GM19043 (cell line): ENCODE results near the gene RNF4.

Experiments used
- ATAC-seq: cut with Tn5 transposase; IDR thresholded peaks from one replicate; pipeline ENCODE4 v1.9.1; 2021; ENCODE audit warnings: low read depth; ENCODE audit not compliant: unreplicated experiment

RNF4 gene

DNA sequence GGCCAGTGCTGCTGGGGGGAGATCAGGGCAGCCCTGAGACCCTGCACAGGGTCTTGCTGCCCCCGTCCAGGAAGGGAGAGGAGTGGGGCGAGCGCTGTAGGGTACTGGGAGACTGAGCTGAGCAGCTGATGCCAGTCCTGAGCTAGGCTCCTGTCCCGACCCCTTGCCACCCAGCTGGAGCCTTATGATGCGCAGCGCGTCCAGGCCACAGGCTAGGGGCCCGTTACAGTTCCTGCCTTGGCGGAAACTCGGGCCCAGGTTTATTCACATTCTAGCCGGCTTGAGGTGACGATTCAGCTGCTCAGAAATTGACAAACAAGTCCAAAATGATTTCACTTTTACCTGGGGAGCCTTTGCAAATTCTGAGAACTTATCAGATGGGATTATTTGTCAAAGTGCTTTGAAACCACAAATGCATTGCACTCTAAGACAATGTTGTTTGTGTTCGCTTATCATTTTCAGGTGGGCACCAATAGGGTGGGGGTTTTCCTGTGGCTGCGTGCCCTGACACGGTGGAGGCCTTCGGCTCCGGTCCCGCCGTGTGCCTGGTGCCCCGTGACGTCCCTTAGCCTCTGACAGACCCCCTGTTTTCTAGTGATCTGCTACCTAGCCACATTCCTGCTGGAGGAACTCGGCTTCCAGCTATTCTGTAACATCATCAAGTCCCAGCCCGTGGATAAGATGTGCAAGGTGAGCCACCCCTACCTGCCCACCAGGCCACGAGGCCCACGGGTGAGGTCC, 31.3 kb upstream of the RNF4 start:
- no peak for ATAC-seq

DNA sequence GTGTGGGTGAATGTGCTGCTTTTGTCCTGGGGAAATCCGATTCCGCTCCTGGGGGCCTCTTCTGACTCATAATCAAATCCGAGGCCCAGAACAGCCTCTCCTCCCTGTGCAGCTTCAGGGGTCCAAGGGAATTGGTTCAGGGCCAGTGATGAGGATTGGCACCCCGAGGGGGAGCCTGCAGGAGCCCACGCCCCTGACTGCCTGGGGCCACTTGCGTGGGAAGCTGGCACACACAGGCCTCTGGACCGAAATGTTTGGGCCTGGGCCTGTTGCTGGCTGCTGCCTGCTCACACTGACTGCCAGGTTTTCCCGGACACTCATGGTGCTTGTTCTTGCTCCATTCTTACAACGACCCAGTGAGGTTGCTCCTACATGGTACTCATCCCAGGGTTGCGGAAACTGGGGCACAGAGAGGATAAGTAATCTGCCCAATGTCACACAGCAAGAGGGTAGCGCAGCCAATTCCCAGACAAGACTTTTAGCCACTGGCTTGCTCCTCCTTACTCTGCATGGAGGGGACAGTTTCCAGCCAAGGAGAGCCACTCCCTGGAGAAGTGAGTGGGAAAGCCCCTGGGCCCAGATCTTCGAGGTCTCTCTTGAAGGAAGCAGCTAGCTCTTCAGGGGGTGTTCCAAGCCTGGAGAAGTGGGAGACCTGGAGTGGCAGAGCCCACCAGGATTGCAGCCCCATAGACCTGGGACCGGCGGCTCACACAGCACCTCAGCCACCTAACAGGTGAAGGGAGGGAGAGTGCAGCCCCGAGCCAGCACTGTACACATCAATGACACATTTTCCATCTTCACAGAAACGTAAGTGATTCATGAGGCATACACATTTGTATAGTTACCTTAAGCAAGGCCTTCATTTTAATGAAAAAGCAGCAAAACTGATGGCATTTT, 29.8 kb upstream of the RNF4 start:
- no peak for ATAC-seq

DNA sequence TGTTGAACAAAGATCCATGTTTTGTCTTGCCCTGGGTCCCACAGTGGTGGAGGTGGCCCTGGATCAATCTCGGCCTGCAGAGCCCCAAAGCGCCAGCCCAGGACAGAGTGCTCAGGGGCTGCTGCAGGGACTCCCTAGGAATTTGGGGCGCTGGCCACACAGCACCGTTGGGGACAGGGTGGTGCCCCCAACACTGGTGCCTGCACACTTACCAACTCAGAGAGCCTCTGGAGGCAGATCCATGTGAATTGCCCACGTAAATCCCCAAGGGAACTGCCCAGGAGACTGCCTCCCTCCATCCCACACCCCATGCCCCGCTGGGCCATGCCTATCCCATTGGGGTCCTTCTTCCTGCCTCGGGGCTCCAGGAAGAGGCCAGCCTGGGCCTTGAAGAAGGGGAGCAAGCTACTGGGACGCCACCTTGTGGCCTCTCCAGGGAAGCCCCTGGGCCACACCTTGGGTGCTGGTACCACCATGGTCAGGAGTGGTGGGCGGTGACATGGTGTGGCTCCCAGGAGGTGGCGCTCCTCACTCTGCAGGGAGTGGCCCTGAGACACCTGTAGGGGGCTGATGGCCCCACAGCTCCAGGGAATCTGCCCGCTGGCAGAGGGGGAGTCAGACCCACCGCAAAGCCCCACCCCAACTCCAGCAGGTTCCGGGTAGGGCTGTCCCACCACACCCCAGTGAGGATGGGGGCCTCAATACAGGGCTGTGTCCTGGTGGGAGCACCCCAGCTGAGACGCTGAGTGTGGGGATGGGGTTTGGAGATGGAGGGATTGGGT, 27.3 kb upstream of the RNF4 start:
- peak; percentile 84 for ATAC-seq

- ATAC-seq = no peak
These were observed 26.5 kb upstream of the RNF4 start for GRCh38 chr4:2442175-2442993.

DNA sequence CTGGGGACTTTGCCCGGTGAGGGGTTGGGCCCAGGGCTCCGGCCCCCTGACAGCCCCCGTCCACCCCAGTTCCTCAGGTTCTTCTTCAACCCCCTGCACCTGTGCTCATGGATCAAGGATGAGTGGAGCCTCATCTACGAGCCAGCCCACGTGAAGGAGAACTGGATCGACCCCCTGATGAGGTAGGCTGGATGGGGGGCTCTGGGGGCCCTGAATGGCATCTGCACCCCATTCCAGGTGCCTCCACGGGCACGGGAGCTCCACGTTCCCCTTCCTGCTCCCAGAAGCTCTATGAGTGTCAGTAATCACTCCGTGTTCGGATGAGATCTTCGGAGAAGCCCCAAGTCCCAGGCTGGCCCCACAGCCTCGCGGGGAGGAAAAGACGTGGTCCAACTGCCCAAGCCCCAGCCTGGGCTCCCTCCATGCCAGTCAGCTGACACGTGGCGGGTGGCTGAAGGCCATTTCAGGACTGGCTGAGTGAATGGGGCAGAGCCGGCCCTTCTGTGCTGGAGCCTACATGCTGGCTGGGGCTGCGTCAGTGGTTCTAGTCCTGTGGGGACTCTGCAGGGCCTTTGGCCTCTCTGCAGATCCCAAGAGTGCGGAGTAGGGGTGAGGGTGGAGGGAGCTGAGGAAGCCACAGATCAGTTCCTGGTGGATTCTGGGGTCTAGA, 25.7 kb upstream of the RNF4 start:
- ATAC-seq = no peak

GRCh38 chr4:2443956-2444740, 24.8 kb upstream of the RNF4 start:
- no peak for ATAC-seq

GRCh38 chr4:2445130-2445529, 23.8 kb upstream of the RNF4 start:
- no peak for ATAC-seq

DNA sequence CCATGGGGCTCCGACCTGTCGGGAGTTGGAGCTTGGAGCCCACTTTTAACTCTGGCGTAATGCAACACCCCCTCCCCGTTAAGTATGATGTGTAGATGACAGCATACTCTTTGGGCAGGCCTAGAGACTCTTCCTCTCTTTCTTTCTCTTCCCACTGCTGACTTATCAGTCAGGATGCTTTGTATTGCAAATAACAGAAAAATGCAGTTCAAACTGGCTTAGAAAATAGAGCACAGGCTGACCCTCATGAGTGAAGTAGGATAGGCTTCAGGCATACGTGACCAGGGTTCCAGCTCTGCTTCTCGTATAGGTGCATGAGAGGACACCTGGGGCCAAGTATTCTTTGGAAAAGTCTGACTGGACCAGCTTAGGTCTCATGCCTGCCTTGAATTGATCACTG, 23.3 kb upstream of the RNF4 start:
- no peak for ATAC-seq

DNA sequence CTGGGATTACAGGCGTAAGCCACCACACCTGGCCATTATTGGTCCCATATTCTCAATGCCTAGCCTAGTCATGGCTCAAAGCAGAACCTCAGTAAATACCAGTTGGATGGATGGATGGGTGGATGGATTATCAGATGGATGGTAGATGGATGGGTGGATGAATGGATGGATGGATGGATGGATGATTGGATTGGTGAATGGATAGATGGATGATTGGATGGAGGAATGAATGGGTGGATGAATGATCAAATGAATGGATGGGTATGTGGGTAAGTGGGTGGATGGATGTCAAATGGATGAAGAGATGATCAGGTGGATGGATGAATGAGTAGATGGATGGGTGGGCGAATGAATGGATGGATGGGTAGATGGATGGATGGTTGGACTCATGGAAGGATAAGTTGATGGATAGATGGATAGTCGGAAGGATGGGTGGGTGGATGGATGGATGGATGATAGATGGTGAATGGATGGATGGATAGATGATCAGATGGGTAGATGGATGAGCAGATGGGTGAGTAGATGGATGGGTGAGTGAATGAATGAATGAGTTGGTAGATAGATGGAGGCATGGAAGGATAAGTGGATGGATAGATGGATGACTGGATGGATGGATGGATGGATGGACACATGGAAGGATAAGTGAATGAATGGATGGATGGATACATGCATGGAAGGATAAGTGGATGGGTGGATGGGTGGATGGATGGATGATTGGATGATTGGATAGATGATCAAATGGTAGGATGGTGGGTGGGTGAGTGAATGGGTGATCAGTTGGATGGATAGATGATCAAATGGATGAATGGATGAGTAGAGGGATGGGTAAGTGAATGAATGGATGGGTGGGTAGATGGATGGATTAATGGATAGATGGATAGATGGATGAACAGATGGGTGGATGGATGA, 22.0 kb upstream of the RNF4 start:
- no peak for ATAC-seq

DNA sequence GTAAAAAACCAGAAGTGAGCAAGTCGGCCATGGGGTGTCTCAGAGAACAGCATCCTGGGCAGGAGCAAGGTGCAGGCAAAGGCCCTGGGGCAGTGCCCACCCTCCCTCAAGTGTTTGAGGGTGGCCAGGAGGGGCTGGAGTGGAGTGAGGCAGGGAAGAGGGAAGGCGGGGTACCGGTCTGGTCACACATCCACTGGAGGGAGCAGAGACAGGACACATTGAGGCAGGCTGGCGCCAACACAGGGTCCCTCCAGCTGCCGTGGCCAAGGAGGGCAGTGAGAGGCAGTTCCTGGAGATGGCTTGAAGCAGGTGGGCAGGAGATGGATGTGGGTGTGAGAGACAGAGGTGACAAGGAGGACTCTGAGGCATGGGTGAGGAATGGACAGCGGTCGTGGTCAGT, 20.3 kb upstream of the RNF4 start:
- no peak for ATAC-seq

DNA sequence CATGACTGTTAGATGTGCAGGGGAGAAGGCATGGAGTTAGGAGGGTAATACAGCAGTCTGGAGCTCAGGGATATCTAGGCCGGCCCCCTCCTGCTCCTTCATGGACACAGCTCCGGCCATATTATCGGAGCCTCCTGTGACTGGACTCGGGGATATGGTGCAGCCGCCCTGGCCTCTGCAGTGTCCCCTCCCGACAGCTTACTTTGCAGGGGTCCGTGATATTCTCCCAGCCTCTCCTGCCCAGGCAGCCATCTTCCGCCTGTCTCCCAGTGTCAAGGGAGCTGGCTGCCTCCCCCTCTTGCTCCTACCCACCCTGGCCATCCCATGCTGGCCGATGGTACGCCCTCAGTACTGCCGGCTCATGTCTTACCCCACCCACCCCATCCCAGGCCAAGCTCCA, 19.9 kb upstream of the RNF4 start:
- no peak for ATAC-seq

DNA sequence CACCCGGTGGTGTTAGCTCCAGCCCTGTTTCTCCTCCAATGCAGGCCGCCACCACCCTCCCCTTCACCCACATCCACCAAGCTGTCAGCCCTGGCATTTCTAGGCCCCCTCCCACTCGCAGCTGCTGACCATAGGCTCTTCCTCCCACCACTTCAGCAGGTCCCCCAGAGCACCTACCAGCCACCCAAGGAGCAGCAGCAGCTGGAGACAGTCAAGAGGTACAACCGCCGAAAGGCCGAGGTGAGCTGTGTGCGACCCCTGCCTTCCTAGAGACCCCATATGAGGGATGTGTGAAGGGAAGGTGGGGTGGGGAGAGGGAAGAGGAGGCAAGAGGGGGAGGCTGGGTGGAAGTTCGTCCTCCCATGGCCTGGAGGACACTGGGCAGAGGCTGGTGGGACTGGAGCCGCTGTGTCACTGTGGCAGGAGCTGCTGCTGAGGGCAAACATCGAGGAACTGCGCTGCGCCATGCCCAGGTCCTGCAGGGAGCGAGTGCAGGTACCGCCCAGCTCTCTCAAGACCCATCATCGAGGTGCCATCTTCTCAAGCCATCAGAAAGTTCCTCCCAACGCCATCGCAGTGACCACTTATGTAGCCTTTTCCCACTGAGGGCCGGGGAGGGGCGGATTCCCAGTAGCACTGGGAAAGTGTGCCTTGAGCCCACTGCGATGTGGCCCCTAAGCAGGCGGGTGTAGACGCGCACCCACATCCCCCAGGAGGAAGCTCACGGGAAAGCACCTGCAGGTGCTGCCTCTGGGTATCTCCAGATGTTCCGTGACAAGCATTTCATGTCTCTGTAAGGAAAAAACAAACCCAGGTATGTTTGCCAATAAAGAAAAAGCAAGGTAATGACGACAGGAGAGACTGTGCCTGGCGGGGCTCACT, 19.2 kb upstream of the RNF4 start:
- ATAC-seq = no peak

GRCh38 chr4:2450394-2451035, 18.4 kb upstream of the RNF4 start:
- no peak for ATAC-seq

- no peak for ATAC-seq
These were observed 17.8 kb upstream of the RNF4 start for GRCh38 chr4:2451036-2451520.

DNA sequence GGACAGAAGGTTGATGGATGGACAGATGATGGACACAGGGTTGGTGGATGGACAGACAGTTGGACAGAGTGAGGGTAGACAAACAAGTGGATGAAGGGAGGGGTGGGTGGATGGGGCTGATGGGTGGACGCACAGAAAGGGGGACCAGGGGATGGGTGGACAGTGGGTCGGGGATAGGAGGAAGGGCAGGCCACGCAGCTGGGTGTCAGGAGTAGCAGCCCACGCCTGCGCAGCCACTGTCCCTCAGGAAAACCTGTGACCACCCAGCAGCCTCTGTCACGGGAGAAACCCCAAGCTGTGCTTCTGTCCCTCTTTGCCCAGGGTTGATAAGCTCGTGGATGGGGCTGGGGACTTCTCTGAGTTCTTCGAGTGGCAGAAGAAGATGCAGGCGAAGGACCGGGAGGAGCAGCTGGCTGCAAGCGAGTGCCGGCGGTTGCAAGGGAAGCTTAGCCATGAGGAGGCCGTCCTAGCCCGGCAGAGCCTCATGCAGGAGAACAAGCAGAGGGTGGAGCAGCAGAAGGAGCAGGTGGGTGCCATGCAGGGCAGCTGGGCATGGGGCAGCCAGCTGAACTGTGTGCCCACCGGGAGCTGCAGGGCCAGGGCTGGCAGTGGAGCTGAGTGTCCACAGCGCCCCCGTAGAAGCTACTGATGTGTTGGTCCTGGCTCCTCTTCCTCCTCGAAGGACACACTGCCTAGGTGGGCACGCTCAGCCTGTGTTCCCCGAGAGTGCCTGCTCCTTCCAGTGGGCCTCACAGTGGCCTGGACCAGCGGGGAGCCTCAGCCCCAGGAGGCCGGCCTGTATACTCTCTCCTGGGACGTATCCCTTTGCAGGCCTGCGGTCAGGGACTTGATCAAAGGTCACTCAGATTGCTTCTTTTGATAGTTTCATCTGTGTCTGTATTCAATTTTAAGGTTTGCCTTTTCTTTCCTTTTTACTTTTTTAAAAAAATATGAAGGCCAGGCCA, 16.8 kb upstream of the RNF4 start:
- no peak for ATAC-seq
